Lower lobe of right lung (tissue), 2 donors: Measurements from ENCODE around the gene SORCS2. TPM values are rescaled to one million over a fixed set of nuclear protein-coding genes. Genes with fewer than 3 reads are reported as not detected.

ENCODE experiments used
- ATAC-seq, 2 donors: fragments of 200-7000 bp; cut with Tn5 transposase; one replicate each; pipeline ENCODE4 v1.9.1; 2020 to 2022; ENCODE audit warnings: mild to moderate bottlenecking in 2 of 2, moderate library complexity in 2 of 2
- DNase-seq: peaks from one replicate; pipeline ENCODE4 v3.0.0-alpha.2; 2020
- H3K27ac ChIP-seq: fragments of 200-600 bp; one replicate; pipeline ENCODE4 v1.8.0; 2022
- H3K27me3 ChIP-seq: fragments of 200-600 bp; one replicate; pipeline ENCODE4 v1.8.0; 2022; ENCODE audit warnings: low read depth
- H3K36me3 ChIP-seq: fragments of 200-600 bp; one replicate; pipeline ENCODE4 v1.8.0; 2022; ENCODE audit warnings: mild to moderate bottlenecking
- H3K4me1 ChIP-seq: fragments of 200-600 bp; one replicate; pipeline ENCODE4 v1.8.0; 2022
- H3K4me3 ChIP-seq: fragments of 200-600 bp; one replicate; pipeline ENCODE4 v1.8.0; 2022; ENCODE audit warnings: mild to moderate bottlenecking
- H3K9me3 ChIP-seq: fragments of 200-600 bp; one replicate; pipeline ENCODE4 v1.8.0; 2022
- intact Hi-C: fragments of 100-400 bp; cut with DNase I; formaldehyde crosslinking; loops from one replicate; pipeline ENCODE4 v1.11.0; 2022
- total RNA-seq: library from RNA; stranded (reverse); fragmentation: NEBNext Ultra II Directional; extraction: Animal tissue kit (Norgen Biotek cat#: 25700); gene quantifications from one replicate; pipeline ENCODE4 v1.2.1, GENCODE V29; 2021
- TF ChIP-seq, protein P1 (sequence below): fragments of 200-600 bp; IDR thresholded peaks from one replicate; pipeline ENCODE4 v1.8.0; 2022; ENCODE audit warnings: antibody characterized with exemption, mild to moderate bottlenecking
- donor health status: DM: no; HTN: yes; CAD: no; lungs with severe emphysema.

Gene SORCS2
- total RNA-seq, 1 donor from 2014 or later = 5.8 TPM

DNA sequence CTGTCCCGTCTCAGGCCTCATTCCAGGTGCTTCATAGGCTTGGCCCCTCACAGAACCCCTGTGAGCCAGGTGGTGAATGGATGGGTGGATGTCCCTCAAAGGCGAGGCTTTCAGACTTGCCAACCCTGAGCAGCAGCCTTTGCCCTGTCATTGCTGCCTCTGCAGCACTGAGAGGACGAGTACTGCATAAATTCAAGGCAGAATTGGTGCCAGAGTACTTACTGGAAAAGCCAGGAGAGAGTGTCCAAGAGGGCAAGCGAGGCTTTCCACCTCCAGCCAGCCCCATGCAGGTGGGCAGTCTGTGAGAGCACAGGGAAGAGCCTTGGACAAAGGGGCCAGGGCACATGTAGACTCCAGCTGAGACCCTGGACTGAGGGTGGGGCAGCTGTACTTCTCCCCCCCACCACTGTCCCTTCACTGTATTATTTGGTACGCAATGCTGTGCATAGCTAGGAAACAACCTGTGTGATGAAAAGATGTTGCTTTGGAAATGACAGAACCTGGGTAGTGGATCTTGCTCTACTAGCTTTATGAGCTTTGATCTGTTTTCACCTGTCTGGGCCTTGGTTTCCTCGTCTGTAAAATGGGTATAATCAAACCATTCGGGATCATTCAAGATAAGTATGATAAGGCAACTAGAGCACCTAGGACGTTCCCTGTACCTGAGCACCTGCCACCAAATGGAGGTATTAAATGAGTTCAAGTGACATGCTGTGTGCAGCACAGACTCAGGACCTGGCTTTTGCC, 467.3 kb downstream of the SORCS2 start:
- H3K4me1 ChIP-seq = no peaks in the 10 kb centered on the region
- no peaks in the 10 kb centered on the region for H3K9me3 ChIP-seq
- no peak overlapping the region for H3K4me3 ChIP-seq
- intact Hi-C loops = no loop called here
- ATAC-seq = no peak
- TF ChIP-seq, protein P1, sequence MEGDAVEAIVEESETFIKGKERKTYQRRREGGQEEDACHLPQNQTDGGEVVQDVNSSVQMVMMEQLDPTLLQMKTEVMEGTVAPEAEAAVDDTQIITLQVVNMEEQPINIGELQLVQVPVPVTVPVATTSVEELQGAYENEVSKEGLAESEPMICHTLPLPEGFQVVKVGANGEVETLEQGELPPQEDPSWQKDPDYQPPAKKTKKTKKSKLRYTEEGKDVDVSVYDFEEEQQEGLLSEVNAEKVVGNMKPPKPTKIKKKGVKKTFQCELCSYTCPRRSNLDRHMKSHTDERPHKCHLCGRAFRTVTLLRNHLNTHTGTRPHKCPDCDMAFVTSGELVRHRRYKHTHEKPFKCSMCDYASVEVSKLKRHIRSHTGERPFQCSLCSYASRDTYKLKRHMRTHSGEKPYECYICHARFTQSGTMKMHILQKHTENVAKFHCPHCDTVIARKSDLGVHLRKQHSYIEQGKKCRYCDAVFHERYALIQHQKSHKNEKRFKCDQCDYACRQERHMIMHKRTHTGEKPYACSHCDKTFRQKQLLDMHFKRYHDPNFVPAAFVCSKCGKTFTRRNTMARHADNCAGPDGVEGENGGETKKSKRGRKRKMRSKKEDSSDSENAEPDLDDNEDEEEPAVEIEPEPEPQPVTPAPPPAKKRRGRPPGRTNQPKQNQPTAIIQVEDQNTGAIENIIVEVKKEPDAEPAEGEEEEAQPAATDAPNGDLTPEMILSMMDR = no peak
- DNase-seq = peak; percentile 22
- no peak overlapping the region for H3K27ac ChIP-seq
- peaks cover 8% of the 10 kb centered on the region for H3K27me3 ChIP-seq
- no peaks in the 10 kb centered on the region for H3K36me3 ChIP-seq

DNA sequence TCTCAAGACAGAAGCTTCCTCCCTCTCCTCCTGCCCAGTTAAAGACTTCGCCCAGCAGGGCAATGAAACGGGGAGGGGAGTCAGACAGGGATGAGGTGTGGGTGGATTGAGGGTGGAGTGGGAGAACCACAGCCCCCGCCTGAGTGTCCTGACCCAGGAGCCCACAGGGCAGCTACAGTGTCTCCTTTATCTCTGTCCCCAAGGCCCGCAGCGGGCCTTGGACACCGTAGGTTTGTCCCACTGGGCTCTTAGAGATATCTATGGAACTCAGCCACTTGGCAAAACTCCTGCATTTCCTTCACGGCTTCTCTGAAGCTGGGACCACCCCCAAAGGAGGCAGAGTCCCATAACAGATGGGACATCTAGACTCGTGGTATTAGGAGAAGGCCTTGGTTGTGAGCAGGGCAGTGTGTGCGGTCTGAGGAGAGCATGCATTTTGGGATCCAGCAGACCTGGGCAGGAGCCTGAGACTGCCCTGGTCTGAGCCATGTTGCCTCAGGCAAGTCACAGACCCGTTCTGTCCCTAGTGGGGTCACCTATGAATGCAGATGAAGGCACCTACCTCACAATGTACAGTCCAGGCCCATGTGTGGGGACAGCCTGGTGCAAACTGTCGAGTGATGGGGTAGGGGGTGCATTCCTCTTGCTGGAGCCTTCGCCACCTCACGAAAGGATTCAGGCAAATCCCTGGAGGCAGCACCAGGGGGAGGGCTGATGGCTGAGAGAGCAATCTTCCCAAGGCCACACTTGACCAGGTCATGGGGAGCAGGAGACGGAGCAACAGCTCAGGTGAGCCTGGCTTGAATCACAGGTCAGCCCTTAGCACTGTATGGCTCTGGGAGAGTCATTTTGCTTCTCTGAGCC, 468.1 kb downstream of the SORCS2 start:
- H3K4me1 ChIP-seq = no peaks in the 10 kb centered on the region
- intact Hi-C loops = no loop called here
- H3K27me3 ChIP-seq = peaks cover 4% of the 10 kb centered on the region
- no peak for ATAC-seq
- no peaks in the 10 kb centered on the region for H3K9me3 ChIP-seq
- H3K36me3 ChIP-seq = no peaks in the 10 kb centered on the region
- H3K4me3 ChIP-seq = no peak overlapping the region
- peak; percentile 17 for DNase-seq
- H3K27ac ChIP-seq = no peak overlapping the region
- TF ChIP-seq, protein P1 = no peak

DNA sequence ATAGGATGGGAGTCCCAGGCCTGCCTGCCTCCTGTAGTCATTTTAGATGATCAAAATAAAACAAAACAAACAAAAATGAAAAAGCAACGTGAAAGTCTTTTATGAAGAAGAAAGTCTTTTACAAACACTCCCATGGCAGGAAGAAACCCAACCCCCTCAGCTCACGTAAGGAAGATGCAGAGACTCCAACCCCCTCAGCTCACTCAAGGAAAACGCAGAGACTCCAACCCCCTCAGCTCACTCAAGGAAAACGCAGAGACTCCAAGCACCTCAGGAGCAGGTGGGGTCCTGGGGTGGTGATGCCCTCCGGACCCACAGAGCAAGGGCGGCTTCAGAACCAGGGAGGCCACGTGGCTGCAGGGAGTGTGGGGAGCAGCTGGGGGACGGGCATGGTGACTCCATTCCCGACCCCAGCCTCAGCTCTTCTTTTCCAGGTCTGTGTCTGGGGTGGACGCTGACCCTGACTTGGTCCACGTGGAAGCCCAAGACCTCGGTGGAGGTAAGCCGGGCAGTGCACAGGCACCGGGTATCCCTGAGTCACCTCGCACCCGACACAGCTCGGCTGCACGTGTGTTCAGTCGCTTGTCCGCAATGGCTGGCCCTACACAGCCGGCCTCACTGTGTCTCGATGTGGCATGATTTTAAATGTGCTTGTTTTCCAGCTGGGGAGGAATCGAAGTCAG, 468.9 kb downstream of the SORCS2 start:
- Histone ChIP-seq H3K4me3 (no peak overlapping the region), H3K36me3 (no peaks in the 10 kb centered on the region), H3K27ac (no peak overlapping the region), H3K27me3 (no peaks in the 10 kb centered on the region), H3K4me1 (no peaks in the 10 kb centered on the region), H3K9me3 (no peaks in the 10 kb centered on the region)
- TF ChIP-seq, protein P1 = no peak
- intact Hi-C loops = no loop called here
- ATAC-seq (no peak), DNase-seq (no peak)

DNA sequence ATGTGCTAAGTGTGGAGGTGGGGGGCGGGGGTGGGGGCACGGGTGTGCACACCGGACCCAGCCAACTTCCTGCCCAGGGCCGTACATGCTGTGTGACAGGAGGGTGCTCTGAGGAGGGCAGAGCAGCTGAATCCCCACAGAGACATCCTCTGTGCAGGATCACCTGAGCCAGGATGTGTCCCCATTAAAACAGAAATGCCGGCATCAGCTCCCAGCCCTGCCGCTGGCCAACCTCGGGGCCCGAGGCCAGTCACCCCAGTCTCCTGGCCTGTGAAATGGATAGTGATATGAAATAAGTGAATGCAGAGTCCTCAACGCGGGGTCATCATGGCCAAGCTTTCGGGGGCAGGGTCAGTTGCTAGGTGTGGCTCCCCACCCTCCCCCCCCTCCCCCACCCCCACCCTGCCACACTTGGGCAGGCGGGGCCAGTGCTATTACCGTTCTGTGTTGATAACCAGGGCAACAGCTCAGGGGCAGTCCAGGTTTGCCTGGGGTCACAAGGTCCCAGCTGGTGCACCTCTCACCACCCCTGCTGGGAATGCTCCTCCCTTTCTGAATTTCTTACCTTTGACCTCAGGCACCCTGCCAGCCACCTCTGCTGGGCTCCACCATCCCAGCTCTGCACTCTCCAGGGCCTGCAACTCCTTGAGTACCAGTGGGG, 469.6 kb downstream of the SORCS2 start:
- ATAC-seq (no peak), DNase-seq (no peak)
- Histone ChIP-seq H3K36me3 (no peaks in the 10 kb centered on the region), H3K9me3 (no peaks in the 10 kb centered on the region), H3K27me3 (no peaks in the 10 kb centered on the region), H3K4me1 (no peaks in the 10 kb centered on the region), H3K27ac (no peak overlapping the region), H3K4me3 (no peak overlapping the region)
- TF ChIP-seq, protein P1 = no peak
- intact Hi-C loops = no loop called here

DNA sequence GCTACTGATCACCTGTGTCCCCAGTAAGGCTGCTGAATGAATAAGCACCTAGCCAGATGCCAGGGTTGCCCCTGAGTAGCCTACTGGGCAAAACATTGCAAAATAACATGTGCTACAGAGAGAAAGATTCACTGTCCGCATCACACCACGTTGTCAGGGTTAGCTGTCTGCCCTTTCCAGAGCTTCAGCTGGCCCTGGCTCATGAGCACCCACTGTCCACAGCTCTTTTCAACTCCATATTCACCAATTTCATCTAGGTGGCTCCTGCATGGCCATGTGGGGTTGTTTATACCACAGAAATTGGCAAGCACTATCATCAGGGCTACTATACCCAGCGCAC, 470.1 kb downstream of the SORCS2 start:
- Histone ChIP-seq H3K4me3 (no peak overlapping the region), H3K27ac (no peak overlapping the region), H3K27me3 (no peaks in the 10 kb centered on the region), H3K9me3 (no peaks in the 10 kb centered on the region), H3K4me1 (no peaks in the 10 kb centered on the region), H3K36me3 (no peaks in the 10 kb centered on the region)
- no peak for ATAC-seq
- intact Hi-C loops = no loop called here
- TF ChIP-seq, protein P1 = no peak
- DNase-seq = no peak
